HUES6 (cell line): ENCODE results near the gene NOTCH1.
"Not testable (repeated sequence)": the region's sequence is repeated elsewhere in the genome, so short reads cannot be mapped to it uniquely, and the experiment has no call there.

ENCODE experiments used
- H3K27ac ChIP-seq: 2 replicates; pipeline ENCODE4 v1.7.0; 2013; ENCODE audit warnings: low read depth, mild to moderate bottlenecking, low read length, inconsistent platforms
- H3K27me3 ChIP-seq: 2 replicates; pipeline ENCODE4 v1.6.1; 2013; ENCODE audit warnings: low read length; ENCODE audit not compliant: control insufficient read depth, insufficient read depth
- H3K36me3 ChIP-seq: 2 replicates; pipeline ENCODE4 v1.6.1; 2013; ENCODE audit warnings: low read length; ENCODE audit not compliant: control insufficient read depth, insufficient read depth
- H3K4me1 ChIP-seq: 2 replicates; pipeline ENCODE4 v1.6.1; 2013; ENCODE audit warnings: low read length; ENCODE audit not compliant: control insufficient read depth, insufficient read depth
- H3K4me3 ChIP-seq: 2 replicates; pipeline ENCODE4 v1.5.1; 2013; ENCODE audit warnings: low read depth, low read length
- H3K9ac ChIP-seq: one replicate; pipeline ENCODE4 v1.6.1; 2013; ENCODE audit warnings: mild to moderate bottlenecking, low read length
- H3K9me3 ChIP-seq: 2 replicates; pipeline ENCODE4 v1.6.1; 2013; ENCODE audit warnings: low read depth, low read length; ENCODE audit not compliant: control insufficient read depth, insufficient read depth

The NOTCH1 gene

DNA sequence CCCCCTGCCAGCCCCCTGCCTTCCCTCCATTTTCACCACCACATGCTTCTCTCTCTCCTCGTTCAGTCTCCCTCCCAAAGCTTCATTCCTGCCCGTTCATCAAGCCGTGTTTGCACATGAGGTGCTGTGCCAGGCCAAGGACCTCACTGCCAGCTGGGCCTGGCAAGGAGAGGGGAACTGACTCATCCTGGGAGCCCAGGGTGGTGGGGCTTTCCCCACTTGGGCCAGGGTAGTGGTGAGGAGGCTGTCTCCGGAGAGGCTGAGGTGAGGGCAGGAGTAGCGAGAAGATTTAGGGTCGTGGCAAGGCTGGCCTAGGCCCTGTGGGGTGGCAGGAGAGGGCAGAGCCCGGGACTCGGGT, 30.4 kb upstream of the NOTCH1 start:
- Histone ChIP-seq H3K4me3 (no peak overlapping the region), H3K27ac (no peak overlapping the region)

DNA sequence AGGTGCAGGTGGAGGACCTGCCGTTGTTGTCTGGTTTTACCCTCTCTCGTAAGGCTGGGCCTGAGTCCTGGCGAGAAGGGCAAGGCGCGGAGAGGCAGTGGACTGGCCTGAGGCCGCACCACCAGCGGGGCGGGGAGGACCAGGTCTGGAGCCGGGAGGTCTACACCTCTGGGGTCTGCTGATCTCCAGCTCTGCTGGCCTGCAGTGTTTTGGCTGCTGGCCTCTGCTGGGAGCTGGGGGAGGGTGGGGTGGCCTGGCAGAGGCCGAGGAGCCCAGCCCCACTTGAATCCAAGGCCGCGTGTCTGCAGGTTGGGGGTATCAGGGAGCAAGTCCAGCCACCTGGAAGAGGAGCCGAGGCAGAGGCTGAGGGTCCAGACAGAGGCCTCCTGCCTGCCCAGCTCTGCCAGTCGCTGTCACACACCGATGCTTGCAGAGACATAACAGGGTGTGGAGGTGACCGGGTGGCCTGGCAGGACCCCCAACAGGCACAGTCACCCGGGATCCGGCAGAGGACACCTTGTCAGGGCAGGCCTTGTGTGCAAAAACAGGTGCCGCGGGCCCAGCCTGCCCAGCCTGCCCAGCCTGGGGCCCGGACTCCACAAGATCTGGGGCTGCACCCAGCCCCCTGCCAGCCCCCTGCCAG, 29.9 kb upstream of the NOTCH1 start:
- no peaks in the 10 kb centered on the region for H3K27me3 ChIP-seq
- H3K9me3 ChIP-seq, result no peaks in the 10 kb centered on the region
- no peak overlapping the region for H3K9ac ChIP-seq
- peaks cover 46% of the 10 kb centered on the region for H3K4me1 ChIP-seq
- no peak overlapping the region for H3K27ac ChIP-seq
- H3K4me3 ChIP-seq, result no peak overlapping the region
- no peaks in the 10 kb centered on the region for H3K36me3 ChIP-seq

More for the DNA sequence above, 30.4 kb upstream of the NOTCH1 start:
- Histone ChIP-seq H3K4me1 (peaks cover 42% of the 10 kb centered on the region), H3K9ac (no peak overlapping the region), H3K9me3 (no peaks in the 10 kb centered on the region), H3K36me3 (no peaks in the 10 kb centered on the region), H3K27me3 (no peaks in the 10 kb centered on the region)

DNA sequence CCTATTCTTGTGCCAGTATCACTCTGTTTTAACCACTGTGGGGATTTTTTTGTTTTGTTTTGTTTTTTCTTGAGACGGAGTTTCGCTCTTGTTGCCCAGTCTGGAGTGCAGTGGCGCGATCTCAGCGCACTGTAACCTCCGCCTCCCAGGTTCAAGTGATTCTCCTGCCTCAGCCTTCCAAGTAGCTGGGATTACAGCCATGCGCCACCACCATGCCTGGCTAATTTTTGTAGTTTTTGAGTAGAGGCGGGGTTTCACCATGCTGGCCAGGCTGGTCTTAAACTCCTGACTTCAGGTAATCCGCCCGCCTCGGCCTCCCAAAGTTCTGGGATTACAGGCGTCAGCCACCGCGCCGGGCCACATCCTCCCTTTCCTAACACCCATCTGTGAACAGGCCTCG, 28.8 kb upstream of the NOTCH1 start:
- not testable (repeated sequence) for H3K27me3 ChIP-seq, H3K4me3 ChIP-seq, H3K36me3 ChIP-seq, H3K27ac ChIP-seq, H3K9me3 ChIP-seq, H3K9ac ChIP-seq
- H3K4me1 ChIP-seq, result peaks cover 49% of the 10 kb centered on the region

DNA sequence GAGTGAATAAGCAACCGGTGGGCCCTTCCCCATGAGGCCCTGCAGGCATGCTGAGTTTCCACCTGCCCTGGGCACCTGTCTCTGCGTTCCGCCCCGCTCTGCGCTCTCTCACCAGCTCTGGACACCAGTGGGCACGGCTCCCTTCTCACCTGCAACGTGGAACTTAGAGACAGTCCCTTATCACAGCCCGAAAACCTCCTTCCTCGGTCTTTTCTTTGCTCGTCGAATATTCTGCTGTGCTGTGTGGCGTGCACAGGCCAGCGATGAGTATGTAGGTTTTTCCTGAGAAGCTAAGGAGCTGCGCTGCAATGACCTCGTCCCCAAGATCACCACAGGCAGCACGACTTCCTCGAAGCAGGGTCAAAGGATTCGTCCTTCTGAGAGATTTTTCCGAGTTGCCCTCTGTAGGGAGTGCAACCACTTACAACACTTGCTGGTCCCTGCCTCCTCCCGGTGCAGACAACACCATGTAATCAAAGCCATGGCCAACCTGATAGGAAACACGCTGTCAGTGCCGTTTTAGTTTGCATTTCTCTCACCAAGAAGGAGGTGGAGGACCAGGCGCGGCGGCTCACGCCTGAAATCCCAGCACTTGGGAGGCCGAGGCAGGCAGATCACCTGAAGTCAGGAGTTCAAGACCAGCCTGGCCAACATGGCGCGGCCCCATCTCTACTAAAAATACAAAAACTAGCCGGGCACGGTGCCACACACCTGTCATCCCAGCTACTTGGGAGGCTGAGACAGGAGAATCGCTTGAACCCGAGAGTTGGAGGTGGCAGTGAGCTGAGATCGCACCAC, 27.2 kb upstream of the NOTCH1 start:
- Histone ChIP-seq H3K9me3 (no peaks in the 10 kb centered on the region), H3K27me3 (no peaks in the 10 kb centered on the region), H3K36me3 (no peaks in the 10 kb centered on the region), H3K4me3 (peak overlapping the region; percentile 23; the same call in 1 of the 2 replicates), H3K9ac (peak overlapping the region; percentile 69), H3K4me1 (peaks cover 53% of the 10 kb centered on the region), H3K27ac (peak overlapping the region; percentile 73)

DNA sequence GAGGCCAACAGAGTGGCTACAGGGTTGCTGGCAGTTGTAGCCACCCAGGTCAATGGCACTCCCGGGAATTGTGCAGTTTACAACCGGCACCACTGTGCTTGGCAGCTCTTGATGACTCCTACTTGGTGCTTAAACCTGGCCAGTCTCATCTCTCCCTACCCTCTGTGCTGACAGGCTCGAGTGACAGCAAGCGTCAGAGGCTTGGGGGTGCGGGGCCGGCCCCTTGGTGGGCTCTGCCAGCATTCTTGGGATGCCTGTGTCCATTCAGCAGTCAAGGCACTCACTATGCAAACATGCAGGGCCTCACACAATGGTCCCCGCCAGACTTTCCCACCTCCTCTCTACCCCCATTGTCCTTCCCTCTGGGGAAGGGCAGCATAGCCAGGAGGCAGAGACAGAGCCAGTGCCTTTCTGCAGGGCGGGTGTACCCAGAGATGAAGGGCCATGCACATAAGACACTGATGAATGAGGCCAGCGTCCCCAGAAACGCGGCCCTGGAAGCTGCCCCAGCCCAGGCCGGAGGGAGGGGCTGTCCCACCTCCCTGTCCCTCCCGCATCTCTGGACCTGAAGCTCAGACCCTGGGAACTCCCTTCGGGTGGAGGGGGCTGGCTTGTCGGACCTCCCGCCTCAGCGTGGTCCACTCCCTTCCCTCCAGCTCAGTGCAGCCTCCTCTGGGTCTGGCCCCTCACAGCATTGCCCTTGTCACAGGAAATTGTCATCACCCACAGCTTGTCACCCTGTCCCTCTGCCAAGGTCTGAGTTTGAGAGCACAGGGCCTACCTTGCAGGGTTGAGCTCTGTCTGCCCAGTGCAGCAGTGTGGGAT, 26.4 kb upstream of the NOTCH1 start:
- H3K27me3 ChIP-seq, result no peaks in the 10 kb centered on the region
- no peaks in the 10 kb centered on the region for H3K9me3 ChIP-seq
- peak overlapping the region; percentile 69 for H3K9ac ChIP-seq
- peak overlapping the region; percentile 23; the same call in 1 of the 2 replicates for H3K4me3 ChIP-seq
- H3K36me3 ChIP-seq, result no peaks in the 10 kb centered on the region
- H3K4me1 ChIP-seq, result peaks cover 58% of the 10 kb centered on the region
- peak overlapping the region; percentile 73 for H3K27ac ChIP-seq

DNA sequence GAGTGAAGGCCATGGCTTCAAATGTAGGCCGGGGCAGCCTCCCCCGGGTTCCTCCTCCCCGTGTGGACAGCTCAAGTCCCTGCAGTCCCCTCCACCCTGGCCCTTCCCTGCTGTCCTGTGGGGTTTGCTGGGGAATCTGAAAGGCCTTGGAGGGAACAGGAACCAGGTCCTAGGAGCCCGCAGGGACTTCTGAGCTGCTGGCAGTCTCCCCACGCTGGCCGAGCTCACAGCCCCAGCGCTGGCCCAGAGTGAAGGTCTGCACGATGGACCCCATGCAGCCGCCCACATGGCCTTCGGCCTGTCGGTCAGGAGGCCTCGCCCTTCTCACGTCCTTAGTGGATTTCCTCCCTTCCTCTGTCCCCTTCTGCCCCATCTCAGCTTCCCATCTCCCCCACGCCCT, 25.7 kb upstream of the NOTCH1 start:
- Histone ChIP-seq H3K4me3 (peak overlapping the region; percentile 5; the same call in 1 of the 2 replicates), H3K36me3 (no peaks in the 10 kb centered on the region), H3K27ac (peak overlapping the region; percentile 25; the same call in 1 of the 2 replicates), H3K9ac (peak overlapping the region; percentile 68), H3K9me3 (no peaks in the 10 kb centered on the region), H3K27me3 (no peaks in the 10 kb centered on the region), H3K4me1 (peaks cover 63% of the 10 kb centered on the region)

DNA sequence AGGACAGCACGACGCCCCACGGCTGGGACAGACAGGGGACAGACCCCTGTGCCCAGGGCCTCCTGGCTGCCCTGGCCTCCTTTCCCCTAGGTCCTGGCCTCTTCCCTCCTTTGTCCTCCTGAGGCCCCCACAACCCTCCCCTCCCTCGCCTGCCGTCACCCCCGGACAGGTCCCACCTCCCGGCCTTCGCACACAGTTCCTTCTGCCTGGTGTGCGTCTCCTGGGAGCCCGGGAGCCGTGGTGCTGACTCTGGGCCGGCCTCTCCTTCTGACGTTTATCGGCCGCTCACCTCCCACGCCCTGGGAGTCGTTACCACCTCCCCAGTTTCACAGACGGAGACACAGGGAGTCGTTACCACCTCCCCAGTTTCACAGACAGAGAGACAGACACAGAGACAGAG, 25.1 kb upstream of the NOTCH1 start:
- Histone ChIP-seq H3K27ac (peak overlapping the region; percentile 25; the same call in 1 of the 2 replicates), H3K4me1 (peaks cover 69% of the 10 kb centered on the region), H3K9ac (peak overlapping the region; percentile 68), H3K36me3 (no peaks in the 10 kb centered on the region), H3K9me3 (no peaks in the 10 kb centered on the region), H3K4me3 (no peak overlapping the region), H3K27me3 (no peaks in the 10 kb centered on the region)

DNA sequence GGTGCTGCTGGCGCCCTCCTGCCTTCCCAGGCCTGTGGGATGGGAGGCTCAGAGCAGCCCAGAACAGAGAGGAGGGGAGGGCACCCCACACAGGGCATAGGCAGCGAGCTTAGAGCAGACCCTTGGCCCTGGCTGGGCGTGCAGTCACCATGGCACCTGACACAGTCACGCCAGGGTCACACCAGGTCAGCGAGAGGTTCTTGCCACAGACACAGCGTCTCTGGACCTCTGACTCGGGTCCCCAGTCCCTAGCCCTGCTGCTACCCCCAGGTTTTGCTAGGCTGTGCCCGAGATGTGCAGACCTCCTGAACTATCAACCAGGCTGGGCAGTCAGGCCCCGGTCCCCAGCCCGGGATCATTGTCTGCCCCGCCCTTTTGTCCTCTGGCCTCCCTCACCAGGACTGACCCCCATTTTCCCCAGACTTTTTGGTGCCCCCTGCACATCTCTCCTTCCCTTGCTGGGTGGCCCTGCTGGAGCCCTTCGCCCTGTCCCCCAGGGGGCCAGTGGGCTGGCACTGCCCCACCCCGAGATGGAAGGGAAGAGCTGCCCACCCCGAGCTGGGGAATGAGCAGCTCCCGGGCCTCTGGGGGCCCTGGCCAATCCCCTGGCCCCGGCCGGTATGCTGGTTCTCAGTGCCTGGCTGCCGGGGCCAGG, 24.5 kb upstream of the NOTCH1 start:
- H3K4me3 ChIP-seq, result no peak overlapping the region
- peaks cover 70% of the 10 kb centered on the region for H3K4me1 ChIP-seq
- H3K9me3 ChIP-seq, result no peaks in the 10 kb centered on the region
- no peak overlapping the region for H3K9ac ChIP-seq
- H3K27me3 ChIP-seq, result no peaks in the 10 kb centered on the region
- no peaks in the 10 kb centered on the region for H3K36me3 ChIP-seq
- H3K27ac ChIP-seq, result no peak overlapping the region

DNA sequence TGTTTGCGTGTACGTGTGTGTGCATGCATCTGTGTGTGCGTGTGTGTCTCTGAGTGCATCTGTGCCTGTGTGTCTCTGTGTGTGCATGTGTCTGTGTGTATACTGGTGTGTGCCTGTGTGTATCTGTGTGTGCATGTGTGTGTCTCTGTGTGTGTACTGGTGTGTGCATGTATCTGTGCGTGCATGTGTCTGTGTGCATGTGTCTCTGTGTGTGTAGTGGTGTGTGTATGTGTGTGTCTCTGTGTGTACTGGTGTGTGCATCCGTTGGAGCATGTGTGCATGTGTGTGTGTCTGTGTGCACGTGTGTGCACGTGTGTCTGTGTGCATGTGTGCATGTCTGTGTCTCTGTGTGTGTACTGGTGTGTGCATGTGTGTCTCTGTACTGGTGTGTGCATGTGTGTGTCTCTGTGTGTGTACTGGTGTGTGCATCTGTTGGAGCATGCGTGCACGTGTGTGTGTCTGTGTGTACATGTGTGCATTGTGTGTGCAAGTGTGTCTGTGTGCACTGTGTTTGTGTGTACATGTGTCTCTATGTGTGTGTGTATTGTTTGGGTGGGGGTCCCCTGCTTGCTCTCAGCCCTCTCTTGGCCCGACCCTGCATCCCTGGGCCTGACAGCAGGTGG, 23.8 kb upstream of the NOTCH1 start:
- Histone ChIP-seq H3K4me1 (peaks cover 75% of the 10 kb centered on the region), H3K9me3 (no peaks in the 10 kb centered on the region), H3K4me3 (no peak overlapping the region), H3K27ac (no peak overlapping the region), H3K9ac (no peak overlapping the region), H3K27me3 (no peaks in the 10 kb centered on the region), H3K36me3 (no peaks in the 10 kb centered on the region)

DNA sequence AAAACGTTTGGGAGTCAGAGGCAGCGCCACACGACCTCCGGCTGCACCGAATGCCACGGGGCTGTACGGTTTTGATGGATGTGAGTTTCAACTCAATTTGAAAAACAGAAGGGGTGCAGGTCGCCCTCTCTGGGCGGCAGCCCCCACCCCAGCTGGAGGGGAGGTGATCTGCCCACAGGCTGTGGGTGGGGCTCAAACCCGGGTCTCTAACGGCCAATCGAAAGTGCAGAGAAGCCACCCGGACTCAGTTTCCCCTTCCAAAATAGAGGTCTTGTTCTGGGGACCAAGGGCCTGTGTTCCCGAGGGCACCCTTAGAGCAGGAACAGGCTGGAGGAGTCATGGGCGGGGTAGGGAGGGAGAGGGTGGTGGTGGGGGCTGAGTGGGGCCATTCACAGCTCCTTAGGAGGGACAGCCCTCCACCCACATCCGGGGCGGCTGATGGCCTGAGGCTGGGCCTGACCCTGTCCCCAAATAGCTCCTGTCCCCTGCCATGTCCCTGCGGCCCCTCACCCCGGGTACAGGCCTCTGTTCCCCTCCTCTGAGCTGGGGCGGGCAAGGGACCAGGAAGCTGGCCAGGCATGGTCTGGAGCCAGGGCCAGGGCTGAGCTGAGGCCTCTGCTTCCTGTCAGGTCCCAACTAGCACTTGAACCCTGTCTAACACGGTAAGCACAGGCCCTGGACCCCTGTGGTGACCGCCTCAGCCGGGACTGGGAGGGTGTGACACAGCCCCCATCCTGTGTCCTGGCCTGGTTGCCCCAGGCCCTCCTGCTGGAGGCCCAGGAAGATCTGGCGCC, 22.6 kb upstream of the NOTCH1 start:
- H3K36me3 ChIP-seq, result no peaks in the 10 kb centered on the region
- H3K27me3 ChIP-seq, result no peaks in the 10 kb centered on the region
- H3K9ac ChIP-seq, result peak overlapping the region; percentile 76
- H3K9me3 ChIP-seq, result no peaks in the 10 kb centered on the region
- H3K27ac ChIP-seq, result peak overlapping the region; percentile 39; the same call in 1 of the 2 replicates
- H3K4me3 ChIP-seq, result no peak overlapping the region
- H3K4me1 ChIP-seq, result peaks cover 84% of the 10 kb centered on the region
